Measurements from ENCODE around the gene CLDN6.

The CLDN6 gene

GRCh38 chr16:3051009-3051408, 33.0 kb upstream of the CLDN6 start:
- DNase-seq, result no peak

GRCh38 chr16:3050487-3050886, 32.5 kb upstream of the CLDN6 start:
- DNase-seq, result no peak

GRCh38 chr16:3049921-3050481, 32.0 kb upstream of the CLDN6 start:
- DNase-seq, result no peak

- no peak for DNase-seq
Measured at GRCh38 chr16:3047387-3047720, 29.4 kb upstream of the CLDN6 start.

- DNase-seq, result no peak
Measured at GRCh38 chr16:3046641-3047386, 28.8 kb upstream of the CLDN6 start.

GRCh38 chr16:3045758-3046640, 28.0 kb upstream of the CLDN6 start, which contains the start of gene MMP25:
Gene MMP25 (plus strand): TSS chr16:3046561. CDS start chr16:3046918, 357 bp downstream.
- no peak for DNase-seq

- DNase-seq, result no peak
Measured at GRCh38 chr16:3044708-3045107, 26.7 kb upstream of the CLDN6 start.

- no peak for DNase-seq
Measured at GRCh38 chr16:3042376-3042775, 24.4 kb upstream of the CLDN6 start.

- DNase-seq, result no peak
Measured at GRCh38 chr16:3038896-3039295, 20.9 kb upstream of the CLDN6 start.

- DNase-seq, result no peak
Measured at GRCh38 chr16:3038256-3038655, 20.3 kb upstream of the CLDN6 start.

GRCh38 chr16:3036726-3037315, 18.8 kb upstream of the CLDN6 start, which contains the start of gene BICDL2:
Gene BICDL2 (minus strand): TSS chr16:3036944. CDS start chr16:3035496, 1,448 bp downstream.
- DNase-seq, result no peak

GRCh38 chr16:3035972-3036725, 18.2 kb upstream of the CLDN6 start:
- DNase-seq, result no peak

GRCh38 chr16:3035289-3035971, 17.4 kb upstream of the CLDN6 start:
- no peak for DNase-seq

GRCh38 chr16:3032624-3033023, 14.6 kb upstream of the CLDN6 start:
- DNase-seq, result no peak

- no peak for DNase-seq
Measured at GRCh38 chr16:3030222-3031212, 12.5 kb upstream of the CLDN6 start.

- DNase-seq, result no peak
Measured at GRCh38 chr16:3029491-3030221, 11.7 kb upstream of the CLDN6 start.

GRCh38 chr16:3028716-3029319, 10.8 kb upstream of the CLDN6 start:
- DNase-seq, result no peak

GRCh38 chr16:3027983-3028715, 10.2 kb upstream of the CLDN6 start:
- no peak for DNase-seq

- DNase-seq, result no peak
Measured at GRCh38 chr16:3027489-3027795, 9.5 kb upstream of the CLDN6 start.
